SU-DHL-6 (cell line): ENCODE measurements around the gene SMG7.
A peak's percentile ranks its signal among the peaks of the same experiment; 100 is the strongest.

Source experiments
- H2AFZ ChIP-seq: fragments of 200-600 bp; sonication (generic); 2 replicates; pipeline ENCODE4 v1.6.1; 2014; ENCODE audit warnings: low read depth, mild to moderate bottlenecking, moderate library complexity, mixed read lengths, antibody characterized with exemption, low read length; ENCODE audit not compliant: severe bottlenecking
- H3F3A ChIP-seq: fragments of 200-600 bp; shearing (Covaris generic); 2 replicates; pipeline ENCODE4 v1.6.0; 2016; ENCODE audit warnings: antibody characterized with exemption, mild to moderate bottlenecking; ENCODE audit not compliant: insufficient read depth
- H3K27ac ChIP-seq: fragments of 200-600 bp; sonication (generic); 2 replicates; pipeline ENCODE4 v1.5.1; 2016; ENCODE audit warnings: low read depth, mild to moderate bottlenecking, low read length, moderate library complexity, mixed read lengths
- H3K27me3 ChIP-seq: fragments of 200-600 bp; sonication (generic), shearing (Covaris generic); 2 replicates; pipeline ENCODE4 v1.6.0; 2014; ENCODE audit warnings: mild to moderate bottlenecking, low read length
- H3K36me3 ChIP-seq: fragments of 200-600 bp; sonication (generic); 2 replicates; pipeline ENCODE4 v1.6.1; 2014; ENCODE audit warnings: mild to moderate bottlenecking, low read length, mixed read lengths
- H3K4me2 ChIP-seq: fragments of 300-600, 200-600 bp; shearing (Covaris generic), sonication (generic); 2 replicates; pipeline ENCODE4 v1.6.0; 2014; ENCODE audit warnings: low read length, low read depth, mild to moderate bottlenecking; ENCODE audit not compliant: poor library complexity, severe bottlenecking
- H3K4me3 ChIP-seq: fragments of 200-600 bp; sonication (generic); 2 replicates; pipeline ENCODE4 v1.5.1; 2014; ENCODE audit warnings: antibody characterized with exemption, low read length, mild to moderate bottlenecking, mixed read lengths; ENCODE audit not compliant: insufficient read depth, poor library complexity, severe bottlenecking
- H3K79me2 ChIP-seq: fragments of 200-600 bp; sonication (generic); 2 replicates; pipeline ENCODE4 v1.6.1; 2014; ENCODE audit warnings: mild to moderate bottlenecking, low read length, moderate library complexity; ENCODE audit not compliant: insufficient read depth
- H3K9ac ChIP-seq: fragments of 200-600 bp; sonication (generic); 2 replicates; pipeline ENCODE4 v1.7.0; 2014; ENCODE audit warnings: mild to moderate bottlenecking, low read length
- H3K9me2 ChIP-seq: fragments of 200-600 bp; sonication (generic); replicated peaks from 2 replicates; pipeline ENCODE4 v1.6.1; 2014; ENCODE audit warnings: low read length; ENCODE audit not compliant: insufficient read depth
- H3K9me3 ChIP-seq: fragments of 200-600 bp; sonication (generic); 2 replicates; pipeline ENCODE4 v1.6.1; 2014; ENCODE audit warnings: low read length, mixed read lengths; ENCODE audit not compliant: insufficient read depth
- H4K20me1 ChIP-seq: fragments of 200-600 bp; sonication (generic); 2 replicates; pipeline ENCODE4 v1.6.1; 2014; ENCODE audit warnings: low read depth, mild to moderate bottlenecking, antibody characterized with exemption, low read length, moderate library complexity, mixed read lengths
- EZH2phosphoT487 ChIP-seq: fragments of 200-600 bp; sonication (generic), shearing (Covaris generic); conservative IDR thresholded peaks from 2 replicates; pipeline ENCODE4 v1.6.1; 2018; ENCODE audit warnings: mild to moderate bottlenecking, antibody characterized with exemption, low read length, moderate library complexity, mixed read lengths
- TF ChIP-seq, protein P1 (sequence below): fragments of 200-600 bp; sonication (generic); IDR thresholded peaks from one replicate; pipeline ENCODE4 v1.5.1; 2017; ENCODE audit warnings: antibody characterized with exemption, mild to moderate bottlenecking, low read length, moderate library complexity; ENCODE audit not compliant: insufficient read depth, poor library complexity, severe bottlenecking

Gene SMG7

DNA sequence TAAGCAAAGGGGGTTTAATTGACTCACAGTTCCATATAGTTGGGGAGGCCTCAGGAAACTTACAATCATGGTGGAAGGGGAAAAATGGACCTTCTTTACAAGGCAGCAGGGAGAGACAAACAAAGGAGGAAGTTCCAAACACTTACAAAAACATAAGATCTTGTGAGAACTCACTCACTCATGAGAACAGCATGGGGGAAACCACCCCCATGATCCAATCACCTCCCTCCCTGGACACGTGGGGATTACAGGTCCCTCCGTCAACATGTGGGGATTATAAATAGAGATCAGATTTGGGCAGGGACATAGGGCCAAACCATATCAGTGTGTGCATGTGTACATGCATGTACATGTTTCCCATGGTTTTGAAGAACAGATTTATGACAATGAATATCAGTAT, 5.5 kb upstream of the SMG7 start:
- peaks cover 13% of the 10 kb centered on the region for H3F3A ChIP-seq
- H3K9me2 ChIP-seq = no peaks in the 10 kb centered on the region
- H2AFZ ChIP-seq = no peak overlapping the region
- no peak for TF ChIP-seq EZH2phosphoT487
- TF ChIP-seq, protein P1, sequence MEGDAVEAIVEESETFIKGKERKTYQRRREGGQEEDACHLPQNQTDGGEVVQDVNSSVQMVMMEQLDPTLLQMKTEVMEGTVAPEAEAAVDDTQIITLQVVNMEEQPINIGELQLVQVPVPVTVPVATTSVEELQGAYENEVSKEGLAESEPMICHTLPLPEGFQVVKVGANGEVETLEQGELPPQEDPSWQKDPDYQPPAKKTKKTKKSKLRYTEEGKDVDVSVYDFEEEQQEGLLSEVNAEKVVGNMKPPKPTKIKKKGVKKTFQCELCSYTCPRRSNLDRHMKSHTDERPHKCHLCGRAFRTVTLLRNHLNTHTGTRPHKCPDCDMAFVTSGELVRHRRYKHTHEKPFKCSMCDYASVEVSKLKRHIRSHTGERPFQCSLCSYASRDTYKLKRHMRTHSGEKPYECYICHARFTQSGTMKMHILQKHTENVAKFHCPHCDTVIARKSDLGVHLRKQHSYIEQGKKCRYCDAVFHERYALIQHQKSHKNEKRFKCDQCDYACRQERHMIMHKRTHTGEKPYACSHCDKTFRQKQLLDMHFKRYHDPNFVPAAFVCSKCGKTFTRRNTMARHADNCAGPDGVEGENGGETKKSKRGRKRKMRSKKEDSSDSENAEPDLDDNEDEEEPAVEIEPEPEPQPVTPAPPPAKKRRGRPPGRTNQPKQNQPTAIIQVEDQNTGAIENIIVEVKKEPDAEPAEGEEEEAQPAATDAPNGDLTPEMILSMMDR = no peak
- no peaks in the 10 kb centered on the region for H4K20me1 ChIP-seq
- no peaks in the 10 kb centered on the region for H3K79me2 ChIP-seq
- no peaks in the 10 kb centered on the region for H3K27me3 ChIP-seq
- no peak overlapping the region for H3K4me3 ChIP-seq
- no peaks in the 10 kb centered on the region for H3K36me3 ChIP-seq
- no peak overlapping the region for H3K4me2 ChIP-seq
- no peaks in the 10 kb centered on the region for H3K9me3 ChIP-seq
- no peak overlapping the region for H3K9ac ChIP-seq
- no peak overlapping the region for H3K27ac ChIP-seq

DNA sequence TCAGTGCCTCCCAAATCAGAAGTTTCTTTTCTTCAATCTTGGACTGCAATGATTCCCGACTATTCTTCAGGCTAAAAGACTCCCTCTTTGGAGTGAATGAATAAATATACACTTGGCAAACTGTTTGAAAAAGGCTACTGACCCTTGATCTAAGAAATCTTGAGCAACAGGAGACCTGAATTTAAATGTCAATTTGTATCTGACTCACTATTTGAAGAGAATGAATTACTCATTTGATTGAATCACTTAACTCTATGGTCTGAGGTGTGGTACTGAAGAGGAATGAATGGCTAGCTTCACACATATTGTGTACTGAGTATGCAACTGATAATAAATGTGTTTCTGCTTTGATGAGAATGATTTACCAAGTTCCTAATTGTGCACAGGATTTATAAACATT, 4.6 kb upstream of the SMG7 start:
- no peaks in the 10 kb centered on the region for H3K9me3 ChIP-seq
- no peak overlapping the region for H3K4me2 ChIP-seq

DNA sequence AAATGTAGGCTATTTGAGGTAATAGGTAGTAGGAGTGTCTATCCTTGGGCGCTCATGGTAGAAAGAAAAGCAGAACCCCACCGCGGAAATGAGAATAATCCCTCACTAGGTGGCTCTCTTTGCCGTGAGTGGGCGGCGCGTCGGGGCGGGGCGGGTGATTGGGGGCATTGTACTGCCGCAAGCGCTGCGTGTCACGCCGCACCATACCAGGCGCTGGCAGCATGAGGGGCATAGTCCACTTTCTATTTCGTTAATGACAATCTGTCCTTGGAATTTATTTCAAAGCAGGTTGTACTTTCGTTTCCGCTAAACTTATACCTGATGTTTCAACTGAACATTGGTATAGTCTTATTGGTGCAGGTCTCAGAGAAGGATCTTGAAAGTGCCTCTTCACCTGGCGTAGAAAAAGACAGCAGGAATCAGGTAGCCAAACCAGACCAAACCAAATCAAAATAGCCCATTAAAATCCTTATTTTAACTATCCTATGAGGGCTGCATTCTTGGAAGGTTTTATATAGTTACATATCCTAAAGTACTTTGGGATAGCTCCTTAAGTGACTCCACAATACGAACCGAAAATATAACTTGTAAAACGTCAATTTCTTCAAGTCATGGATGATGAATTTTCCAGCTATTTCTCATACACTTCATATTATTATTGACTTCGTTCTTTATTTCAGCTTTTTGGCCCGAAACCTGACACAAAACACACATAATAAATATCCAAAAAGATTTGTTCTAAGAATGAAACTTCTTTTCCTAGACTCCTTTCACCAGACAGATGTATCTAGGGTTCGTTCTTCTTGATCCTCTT, 1.9 kb upstream of the SMG7 start:
- Histone ChIP-seq H3K9me2 (no peaks in the 10 kb centered on the region), H2AFZ (peak overlapping the region; percentile 72)

More for the DNA sequence above, 4.6 kb upstream of the SMG7 start:
- H4K20me1 ChIP-seq = no peaks in the 10 kb centered on the region
- TF ChIP-seq EZH2phosphoT487 = no peak
- TF ChIP-seq, protein P1 = no peak
- H3K36me3 ChIP-seq = no peaks in the 10 kb centered on the region
- no peaks in the 10 kb centered on the region for H3K27me3 ChIP-seq
- H3K9ac ChIP-seq = no peak overlapping the region
- no peak overlapping the region for H3K27ac ChIP-seq
- peaks cover 13% of the 10 kb centered on the region for H3F3A ChIP-seq
- no peak overlapping the region for H3K4me3 ChIP-seq
- H3K9me2 ChIP-seq = no peaks in the 10 kb centered on the region
- no peak overlapping the region for H2AFZ ChIP-seq
- peaks cover 4% of the 10 kb centered on the region for H3K79me2 ChIP-seq

More for the DNA sequence above, 1.9 kb upstream of the SMG7 start:
- Histone ChIP-seq H3K27me3 (no peaks in the 10 kb centered on the region), H3K36me3 (no peaks in the 10 kb centered on the region), H3K4me3 (peak overlapping the region; percentile 98), H3K27ac (peak overlapping the region; percentile 81), H3K9ac (peak overlapping the region; percentile 100), H4K20me1 (peaks cover 13% of the 10 kb centered on the region; the same call in 1 of the 2 replicates), H3K4me2 (peak overlapping the region; percentile 84), H3K9me3 (no peaks in the 10 kb centered on the region), H3K79me2 (peaks cover 31% of the 10 kb centered on the region), H3F3A (peaks cover 24% of the 10 kb centered on the region)
- no peak for TF ChIP-seq EZH2phosphoT487
- TF ChIP-seq, protein P1 = peak; percentile 46
